GM13976 (cell line): ENCODE results near the gene TGFB1I1.

Experiments used
- DNase-seq: peaks from one replicate; pipeline ENCODE4 v3.0.0; 2012; ENCODE audit warnings: low spot score
- in situ Hi-C: fragments of 300-500 bp; cut with MboI; formaldehyde crosslinking; loops from one replicate; pipeline ENCODE4 v1.12.0; 2022; ENCODE audit warnings: low sequenced_read_pairs, mixed read lengths, inconsistent platforms; ENCODE audit not compliant: unreplicated experiment
- TF ChIP-seq, protein P1 (sequence below): IDR thresholded peaks from 2 replicates; pipeline ENCODE4 v1.5.1; 2012; ENCODE audit warnings: borderline replicate concordance, mild to moderate bottlenecking; ENCODE audit not compliant: insufficient read depth; ENCODE audit errors: extremely low read depth, missing control alignments, control extremely low read depth

The TGFB1I1 gene

GRCh38 chr16:31484491-31485171, 12.7 kb downstream of the TGFB1I1 start:
- in situ Hi-C loops = no loop called here
- DNase-seq = no peak

DNA sequence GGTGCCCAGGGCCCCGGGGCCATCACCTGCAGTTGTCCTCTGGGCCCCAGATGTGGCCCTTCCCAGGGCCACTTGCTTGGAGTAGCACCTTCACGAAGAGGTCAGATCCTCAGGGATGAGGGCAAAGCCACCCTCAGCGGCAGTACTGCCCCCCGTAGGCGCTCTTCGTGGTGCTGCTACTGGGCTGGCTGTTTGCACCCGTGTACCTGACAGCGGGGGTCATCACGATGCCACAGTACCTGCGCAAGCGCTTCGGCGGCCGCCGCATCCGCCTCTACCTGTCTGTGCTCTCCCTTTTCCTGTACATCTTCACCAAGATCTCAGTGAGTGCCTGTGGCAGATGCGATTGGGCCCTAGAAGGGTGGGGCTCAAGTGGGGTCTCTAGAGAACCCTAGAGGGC, 13.6 kb downstream of the TGFB1I1 start:
- no peak for DNase-seq
- TF ChIP-seq, protein P1, sequence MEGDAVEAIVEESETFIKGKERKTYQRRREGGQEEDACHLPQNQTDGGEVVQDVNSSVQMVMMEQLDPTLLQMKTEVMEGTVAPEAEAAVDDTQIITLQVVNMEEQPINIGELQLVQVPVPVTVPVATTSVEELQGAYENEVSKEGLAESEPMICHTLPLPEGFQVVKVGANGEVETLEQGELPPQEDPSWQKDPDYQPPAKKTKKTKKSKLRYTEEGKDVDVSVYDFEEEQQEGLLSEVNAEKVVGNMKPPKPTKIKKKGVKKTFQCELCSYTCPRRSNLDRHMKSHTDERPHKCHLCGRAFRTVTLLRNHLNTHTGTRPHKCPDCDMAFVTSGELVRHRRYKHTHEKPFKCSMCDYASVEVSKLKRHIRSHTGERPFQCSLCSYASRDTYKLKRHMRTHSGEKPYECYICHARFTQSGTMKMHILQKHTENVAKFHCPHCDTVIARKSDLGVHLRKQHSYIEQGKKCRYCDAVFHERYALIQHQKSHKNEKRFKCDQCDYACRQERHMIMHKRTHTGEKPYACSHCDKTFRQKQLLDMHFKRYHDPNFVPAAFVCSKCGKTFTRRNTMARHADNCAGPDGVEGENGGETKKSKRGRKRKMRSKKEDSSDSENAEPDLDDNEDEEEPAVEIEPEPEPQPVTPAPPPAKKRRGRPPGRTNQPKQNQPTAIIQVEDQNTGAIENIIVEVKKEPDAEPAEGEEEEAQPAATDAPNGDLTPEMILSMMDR = no peak
- in situ Hi-C loops = no loop called here

More at GRCh38 chr16:31484491-31485171, 12.7 kb downstream of the TGFB1I1 start:
- TF ChIP-seq, protein P1 = no peak

GRCh38 chr16:31486045-31486444, 14.1 kb downstream of the TGFB1I1 start:
- no peak for DNase-seq
- TF ChIP-seq, protein P1 = no peak
- in situ Hi-C loops = no loop called here

GRCh38 chr16:31487071-31487719, 15.2 kb downstream of the TGFB1I1 start:
- DNase-seq = no peak
- TF ChIP-seq, protein P1 = no peak
- in situ Hi-C loops = no loop called here

DNA sequence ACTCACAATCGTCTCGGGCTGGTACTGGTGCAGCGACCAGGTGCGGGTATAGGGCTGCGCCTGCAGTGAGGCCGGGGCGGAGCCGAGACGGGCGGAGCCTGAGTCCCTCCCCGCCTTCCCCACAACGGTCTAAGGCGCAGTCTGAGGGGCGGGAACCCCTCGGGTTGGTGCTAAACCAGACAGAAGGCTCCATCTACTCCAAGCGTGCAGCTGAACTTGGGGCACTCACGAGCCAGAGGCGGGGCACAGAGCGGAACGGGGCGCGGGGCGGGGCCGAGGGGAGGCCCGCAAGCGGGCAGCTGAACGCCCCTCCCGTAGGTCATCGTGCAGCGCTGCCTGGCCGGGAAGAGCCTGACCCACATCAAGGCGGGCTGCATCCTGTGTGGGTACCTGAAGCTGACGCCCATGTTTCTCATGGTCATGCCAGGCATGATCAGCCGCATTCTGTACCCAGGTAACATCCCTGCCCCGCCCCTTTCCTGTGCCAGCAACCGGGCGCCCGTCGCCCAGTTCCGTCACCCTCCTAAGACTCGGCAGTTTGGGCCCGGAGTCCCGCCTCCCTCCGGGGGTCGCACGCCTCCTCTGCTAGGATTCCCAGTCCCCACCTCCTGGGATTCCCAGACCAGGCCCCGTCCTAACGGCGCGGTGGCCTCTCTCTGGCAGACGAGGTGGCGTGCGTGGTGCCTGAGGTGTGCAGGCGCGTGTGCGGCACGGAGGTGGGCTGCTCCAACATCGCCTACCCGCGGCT, 15.9 kb downstream of the TGFB1I1 start:
- TF ChIP-seq, protein P1 = no peak

GRCh38 chr16:31488468-31489297, 16.7 kb downstream of the TGFB1I1 start:
- no peak for DNase-seq
- in situ Hi-C loops = no loop called here
- TF ChIP-seq, protein P1 = no peak

More for the DNA sequence above, 15.9 kb downstream of the TGFB1I1 start:
- DNase-seq = peak; percentile 85
- in situ Hi-C loops = no loop called here
